Ovary (tissue), 3 donors: ENCODE data around the gene ZNF674.

ENCODE experiments used
- EP300 ChIP-seq: sonication (generic); formaldehyde crosslinking; IDR thresholded peaks from one replicate; pipeline ENCODE4 v1.6.1; 2017; ENCODE audit warnings: antibody characterized with exemption
- POLR2A ChIP-seq: fragments of 450-650 bp; IDR thresholded peaks from one replicate; pipeline ENCODE4 v1.6.1; 2017; ENCODE audit warnings: antibody characterized with exemption, mild to moderate bottlenecking, moderate library complexity
- TF ChIP-seq, protein P1 (sequence below), 3 donors: fragments of 450-650 bp in 2 of 3; fragments of 200-600 bp in 1 of 3; IDR thresholded peaks; one replicate each; pipeline versions ENCODE4 v1.5.1 to v1.8.0; 2016 to 2022; ENCODE audit warnings: antibody characterized with exemption in 3 of 3, mild to moderate bottlenecking in 1 of 3
- donor health status: DM: no; HTN: no; CAD: no.

GRCh38 chrX:46587753-46588171, 42.5 kb upstream of the ZNF674 start:
- TF ChIP-seq POLR2A (no peak), EP300 (no peak)
- TF ChIP-seq, protein P1, sequence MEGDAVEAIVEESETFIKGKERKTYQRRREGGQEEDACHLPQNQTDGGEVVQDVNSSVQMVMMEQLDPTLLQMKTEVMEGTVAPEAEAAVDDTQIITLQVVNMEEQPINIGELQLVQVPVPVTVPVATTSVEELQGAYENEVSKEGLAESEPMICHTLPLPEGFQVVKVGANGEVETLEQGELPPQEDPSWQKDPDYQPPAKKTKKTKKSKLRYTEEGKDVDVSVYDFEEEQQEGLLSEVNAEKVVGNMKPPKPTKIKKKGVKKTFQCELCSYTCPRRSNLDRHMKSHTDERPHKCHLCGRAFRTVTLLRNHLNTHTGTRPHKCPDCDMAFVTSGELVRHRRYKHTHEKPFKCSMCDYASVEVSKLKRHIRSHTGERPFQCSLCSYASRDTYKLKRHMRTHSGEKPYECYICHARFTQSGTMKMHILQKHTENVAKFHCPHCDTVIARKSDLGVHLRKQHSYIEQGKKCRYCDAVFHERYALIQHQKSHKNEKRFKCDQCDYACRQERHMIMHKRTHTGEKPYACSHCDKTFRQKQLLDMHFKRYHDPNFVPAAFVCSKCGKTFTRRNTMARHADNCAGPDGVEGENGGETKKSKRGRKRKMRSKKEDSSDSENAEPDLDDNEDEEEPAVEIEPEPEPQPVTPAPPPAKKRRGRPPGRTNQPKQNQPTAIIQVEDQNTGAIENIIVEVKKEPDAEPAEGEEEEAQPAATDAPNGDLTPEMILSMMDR (IDR thresholded peaks at IDR 0.05): no peak
